Kasumi-1 (cell line): ENCODE data around the gene DROSHA.
"Not testable (repeated sequence)": the region's sequence is repeated elsewhere in the genome, so short reads cannot be mapped to it uniquely, and the experiment has no call there.

ENCODE experiments used
- DNase-seq, 2 experiments: peaks; one replicate each; lab custom pipeline; 2025; lab: John Stamatoyannopoulos, UW

The DROSHA gene

GRCh38 chr5:31381299-31381698, 150.6 kb downstream of the DROSHA start:
- DNase-seq: no peak

GRCh38 chr5:31380049-31380448, 151.8 kb downstream of the DROSHA start:
- DNase-seq: no peak

- no peak for DNase-seq
Measured at GRCh38 chr5:31378838-31379237, 153.1 kb downstream of the DROSHA start.

- no peak for DNase-seq
Measured at GRCh38 chr5:31378136-31378535, 153.8 kb downstream of the DROSHA start.

GRCh38 chr5:31377274-31377946, 154.5 kb downstream of the DROSHA start:
- no peak for DNase-seq

- no peak for DNase-seq
Measured at GRCh38 chr5:31375999-31376720, 155.7 kb downstream of the DROSHA start.

- no peak for DNase-seq
Measured at GRCh38 chr5:31372124-31372523, 159.8 kb downstream of the DROSHA start.

- DNase-seq: no peak
Measured at GRCh38 chr5:31366941-31367340, 165.0 kb downstream of the DROSHA start.

GRCh38 chr5:31365776-31366175, 166.1 kb downstream of the DROSHA start:
- DNase-seq: no peak

- DNase-seq: no peak
Measured at GRCh38 chr5:31364881-31365636, 166.8 kb downstream of the DROSHA start.

GRCh38 chr5:31362931-31363568, 168.8 kb downstream of the DROSHA start:
- no peak for DNase-seq

GRCh38 chr5:31362529-31362900, 169.4 kb downstream of the DROSHA start:
- DNase-seq: no peak

GRCh38 chr5:31361704-31362528, 170.0 kb downstream of the DROSHA start:
- not testable (repeated sequence) for DNase-seq

- DNase-seq: no peak
Measured at GRCh38 chr5:31361234-31361633, 170.7 kb downstream of the DROSHA start.

GRCh38 chr5:31359839-31360238, 172.1 kb downstream of the DROSHA start:
- DNase-seq: no peak

- no peak for DNase-seq
Measured at GRCh38 chr5:31357038-31357437, 174.9 kb downstream of the DROSHA start.

- peak in 1 of 2 experiments; percentile 1 for DNase-seq
Measured at GRCh38 chr5:31355337-31355736, 176.6 kb downstream of the DROSHA start.
